Endometrial microvascular endothelial cells (primary cell): ENCODE measurements around the gene ZSCAN25. TPM values are rescaled to one million over a fixed set of nuclear protein-coding genes. Genes with fewer than 3 reads are reported as not detected.
"Not testable (repeated sequence)": the region's sequence is repeated elsewhere in the genome, so short reads cannot be mapped to it uniquely, and the experiment has no call there.

Experiments used
- in situ Hi-C: cut with HindIII; loops from 2 replicates; pipeline ENCODE4 v1.10.0; 2017; ENCODE audit warnings: low sequenced_read_pairs, low pct_unique_long_range_greater_than_20kb; ENCODE audit errors: inconsistent ontology term
- total RNA-seq: library from RNA; depleted of rRNA; stranded (reverse); fragments of >200 nt; gene quantifications from one replicate; pipeline ENCODE4 v1.2.3, GENCODE V29; 2015; ENCODE audit errors: inconsistent ontology term

Gene ZSCAN25
- total RNA-seq, 1 donor from 2014 or later, result 17.3 TPM

DNA sequence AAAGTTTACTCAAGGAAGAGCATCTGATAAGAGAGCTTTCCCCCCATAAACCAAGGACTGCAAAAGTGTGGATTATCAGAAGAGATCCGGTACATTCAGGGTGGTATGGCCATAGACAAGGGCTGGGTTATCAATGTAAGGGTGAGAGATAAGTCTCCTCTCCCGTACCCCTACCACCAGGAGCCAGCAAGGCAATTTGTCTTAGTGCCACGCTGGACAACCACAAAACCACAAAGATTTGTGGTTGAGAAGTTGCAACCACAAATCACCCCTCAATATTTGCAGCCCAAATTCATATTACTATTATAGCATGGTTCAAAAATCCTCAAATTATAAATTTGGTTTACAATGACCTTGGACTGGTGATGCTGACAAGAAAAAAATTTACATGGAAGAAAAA lies 2.3 kb upstream of the ZSCAN25 start:
- in situ Hi-C loops, result no loop called here

DNA sequence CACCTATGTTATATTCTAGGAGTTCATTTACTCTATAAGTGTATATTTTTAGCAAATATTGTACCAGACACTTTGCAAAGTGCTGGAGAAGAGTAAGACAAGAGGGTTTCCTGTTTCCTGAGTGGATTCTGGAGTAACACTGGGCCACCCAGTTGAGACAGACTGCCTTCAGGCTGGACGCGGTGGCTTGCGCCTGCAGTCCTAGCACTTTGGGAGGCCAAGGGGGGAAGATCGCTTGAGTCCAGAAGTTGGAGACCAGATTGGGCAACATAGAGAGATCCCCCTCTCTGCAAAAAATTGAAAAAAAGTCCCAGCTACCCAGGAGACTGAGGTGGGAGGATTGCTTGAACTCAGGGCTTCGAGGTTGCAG lies 772 bp upstream of the ZSCAN25 start:
- in situ Hi-C loops, result no loop called here

DNA sequence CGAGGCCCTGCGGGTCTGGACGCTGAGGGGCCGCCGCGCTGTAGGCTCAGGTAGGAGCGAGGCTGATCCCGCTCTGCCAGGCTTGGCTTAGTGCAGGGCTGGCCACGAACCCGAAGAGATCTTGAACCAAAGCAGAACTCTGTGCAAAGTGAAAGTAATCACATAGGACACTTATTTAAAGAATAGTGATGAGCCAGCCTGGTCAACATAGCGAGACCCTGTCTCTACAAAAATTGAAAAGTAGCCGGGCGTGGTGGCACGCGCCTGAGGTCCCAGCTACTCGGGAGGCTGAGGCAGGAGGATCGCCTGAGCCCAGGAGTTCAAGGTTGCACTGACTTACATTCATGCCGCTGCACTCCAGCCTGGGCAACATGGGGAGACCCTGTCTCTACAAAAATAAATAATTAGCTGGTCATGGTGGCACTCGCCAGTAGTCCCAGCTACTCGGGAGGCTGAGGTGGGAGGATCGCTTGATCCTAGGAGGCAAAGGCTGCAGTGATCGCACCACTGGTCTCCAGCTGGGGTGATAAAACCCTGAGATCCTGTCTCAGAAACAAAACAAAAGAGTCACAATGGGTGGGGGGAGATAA lies 541 bp downstream of the ZSCAN25 start:
- in situ Hi-C loops, result no loop called here

DNA sequence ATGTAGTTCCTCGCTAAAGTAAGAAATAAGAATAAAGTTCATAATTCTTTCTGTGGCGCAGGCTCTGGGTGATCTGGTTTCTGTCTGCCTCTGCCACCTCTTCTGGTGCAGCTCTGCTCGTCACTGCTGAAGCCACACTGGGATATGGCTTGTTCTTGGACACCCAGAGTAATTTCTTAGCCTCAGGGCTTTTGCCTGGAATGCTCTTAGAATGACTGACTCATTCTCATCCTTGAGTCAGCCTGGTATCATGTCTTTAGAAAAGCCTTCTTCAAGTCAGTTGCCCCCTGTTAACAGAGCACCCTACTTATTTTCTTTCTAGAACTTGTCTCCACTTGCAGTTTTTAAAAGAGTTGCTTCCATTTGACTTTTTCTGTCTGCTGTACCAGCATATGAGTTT lies 2.0 kb downstream of the ZSCAN25 start:
- in situ Hi-C loops, result no loop called here

DNA sequence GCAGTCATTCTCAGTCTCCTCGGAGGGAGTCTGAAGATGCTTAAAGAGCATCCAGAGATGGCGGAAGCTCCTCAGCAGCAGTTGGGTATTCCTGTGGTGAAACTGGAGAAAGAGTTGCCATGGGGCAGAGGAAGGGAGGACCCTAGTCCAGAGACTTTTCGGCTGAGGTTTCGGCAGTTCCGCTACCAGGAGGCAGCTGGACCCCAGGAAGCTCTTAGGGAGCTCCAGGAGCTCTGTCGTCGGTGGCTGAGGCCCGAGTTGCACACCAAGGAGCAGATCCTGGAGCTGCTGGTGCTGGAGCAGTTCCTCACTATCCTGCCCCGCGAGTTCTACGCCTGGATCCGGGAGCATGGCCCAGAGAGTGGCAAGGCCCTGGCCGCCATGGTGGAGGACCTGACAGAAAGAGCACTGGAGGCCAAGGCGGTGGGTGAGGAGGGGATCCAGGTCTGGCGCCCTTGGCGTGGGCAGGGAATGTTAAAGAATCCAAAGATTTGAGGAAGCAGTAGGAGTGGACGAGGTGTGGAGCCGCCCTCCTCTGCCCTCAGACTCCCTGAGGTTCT lies 2.9 kb downstream of the ZSCAN25 start:
- in situ Hi-C loops, result no loop called here

DNA sequence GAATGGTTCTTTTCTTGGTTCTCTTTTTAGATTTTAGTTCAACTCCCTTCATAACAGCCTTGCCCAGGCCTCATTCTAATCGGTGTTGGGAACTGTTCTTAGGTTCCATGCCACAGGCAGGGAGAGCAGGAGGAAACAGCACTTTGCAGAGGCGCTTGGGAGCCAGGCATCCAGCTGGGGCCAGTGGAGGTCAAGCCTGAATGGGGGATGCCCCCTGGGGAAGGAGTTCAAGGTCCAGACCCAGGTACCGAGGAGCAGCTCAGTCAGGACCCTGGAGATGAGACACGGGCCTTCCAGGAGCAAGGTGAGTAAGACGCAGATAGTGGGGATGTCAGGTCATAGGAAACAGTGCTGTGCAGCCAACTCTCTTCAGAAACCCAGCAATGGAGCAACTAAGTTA lies 4.5 kb downstream of the ZSCAN25 start:
- in situ Hi-C loops, result no loop called here

DNA sequence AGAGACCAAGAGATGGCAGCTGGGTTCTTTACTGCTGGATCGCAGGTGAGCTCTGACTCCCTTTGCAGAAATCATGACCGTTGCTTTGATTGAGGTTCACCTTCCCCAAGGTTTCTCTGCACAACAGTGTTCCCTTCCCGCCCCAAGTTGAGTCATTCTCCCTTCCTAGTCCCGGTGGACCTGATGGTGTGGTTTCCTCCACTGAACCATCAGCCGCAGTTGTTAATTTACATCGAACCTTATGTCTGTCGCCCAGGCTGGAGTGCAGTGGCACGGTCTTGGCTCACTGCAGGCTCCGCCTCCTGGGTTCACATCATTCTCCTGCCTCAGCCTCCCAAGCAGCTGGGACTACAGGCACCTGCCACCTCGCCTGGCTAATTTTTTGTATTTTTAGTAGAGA lies 5.8 kb downstream of the ZSCAN25 start:
- in situ Hi-C loops, result no loop called here

DNA sequence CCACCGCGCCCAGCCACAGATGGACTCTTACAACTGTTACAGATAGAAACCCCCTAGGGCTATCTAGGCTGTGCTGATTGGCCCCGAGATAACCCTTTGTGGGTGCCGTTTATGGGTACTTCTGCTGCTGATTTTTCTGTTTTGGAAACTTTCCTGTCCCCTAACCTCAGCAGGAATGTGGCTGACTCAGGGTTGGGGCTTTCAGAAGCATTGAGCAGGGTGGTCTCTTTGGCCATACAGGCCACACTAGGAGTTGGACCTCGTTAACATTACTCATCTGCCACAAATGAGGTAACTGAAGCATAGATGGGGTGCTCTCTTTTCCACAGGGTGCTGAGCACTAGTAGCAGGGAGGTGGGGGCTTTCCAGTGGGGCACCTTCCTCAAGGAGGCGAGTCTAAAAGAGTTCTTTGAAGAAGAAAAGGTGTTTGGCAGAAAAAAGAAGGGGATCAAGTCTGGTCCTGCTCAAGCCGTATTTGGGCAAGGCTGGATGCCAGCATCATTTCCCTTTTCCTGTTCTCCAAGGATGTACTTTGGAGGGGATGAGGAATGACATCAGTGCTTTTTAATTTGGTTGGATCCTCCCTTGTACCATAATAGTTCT lies 6.4 kb downstream of the ZSCAN25 start:
- in situ Hi-C loops, result no loop called here

DNA sequence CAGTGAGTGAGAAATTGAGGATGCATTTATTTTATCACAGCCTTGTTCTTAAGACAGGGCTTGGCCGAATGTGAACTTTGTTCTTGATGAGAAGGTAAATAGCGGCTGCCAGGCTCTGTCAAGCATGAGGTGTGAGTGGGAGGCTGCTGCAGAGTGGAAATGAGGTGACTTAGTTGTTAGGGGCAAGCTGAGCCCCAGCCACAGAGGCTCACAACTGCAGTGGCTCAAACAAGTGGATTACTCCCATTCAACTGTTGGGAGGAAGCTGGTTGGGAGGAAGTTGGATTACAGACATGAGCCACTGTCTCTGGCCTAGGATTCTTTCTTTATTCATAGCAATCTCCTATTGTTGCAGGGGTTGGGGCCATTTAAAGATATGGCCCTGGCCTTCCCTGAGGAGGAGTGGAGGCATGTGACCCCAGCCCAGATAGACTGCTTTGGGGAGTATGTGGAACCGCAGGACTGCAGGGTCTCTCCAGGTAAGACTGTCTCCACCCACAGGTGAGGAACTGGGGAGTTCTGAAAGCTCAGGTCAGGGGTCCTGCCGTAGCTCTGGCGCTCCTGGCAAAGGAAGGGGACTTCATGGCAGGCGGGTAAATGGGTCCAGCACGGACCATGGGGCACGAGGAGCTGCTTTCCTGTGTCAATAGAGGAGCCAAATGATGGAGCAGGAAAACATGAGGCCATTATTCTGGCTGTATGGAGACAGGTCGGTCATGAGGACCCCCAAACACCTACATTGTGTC lies 7.1 kb downstream of the ZSCAN25 start:
- in situ Hi-C loops, result no loop called here

DNA sequence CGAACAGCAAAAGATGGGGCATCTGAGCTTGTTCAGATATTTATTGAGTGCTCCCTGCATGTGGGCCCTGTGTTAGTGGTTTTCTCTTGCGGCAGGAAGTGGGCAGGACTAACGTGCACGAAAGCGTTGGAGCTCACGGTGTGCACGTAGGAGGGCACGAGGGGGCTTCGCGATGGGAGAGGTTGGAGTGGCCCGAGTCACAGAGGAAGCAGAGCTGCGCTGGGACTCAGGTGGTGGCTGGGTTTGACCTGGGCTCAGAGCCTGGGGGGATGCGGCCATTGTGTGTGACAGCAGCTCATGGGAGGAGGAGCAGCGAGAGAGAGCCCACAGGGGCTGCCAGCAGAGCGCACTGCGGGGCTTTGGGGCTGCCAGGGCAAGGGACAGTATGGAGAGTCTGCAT lies 7.7 kb downstream of the ZSCAN25 start:
- in situ Hi-C loops, result no loop called here

DNA sequence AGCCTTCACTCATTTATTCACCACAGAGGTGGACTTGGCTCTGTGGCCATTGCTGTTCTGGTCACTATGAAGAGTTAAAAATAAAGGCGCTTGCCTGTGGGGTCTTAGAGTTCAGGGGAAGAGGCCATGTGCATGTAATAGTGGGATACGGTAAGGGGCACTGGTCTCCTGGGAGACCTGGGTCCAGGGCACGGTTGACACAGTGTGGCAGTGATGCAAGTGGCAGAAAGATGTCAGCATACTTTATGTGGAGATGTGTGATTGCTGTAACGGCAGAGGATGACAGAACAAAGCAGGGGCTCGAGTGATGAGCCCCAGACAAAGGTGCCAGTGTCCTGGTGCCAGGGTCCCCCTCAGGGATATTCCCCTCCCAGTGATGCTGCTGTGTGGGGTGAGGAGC lies 8.6 kb downstream of the ZSCAN25 start:
- in situ Hi-C loops, result no loop called here

DNA sequence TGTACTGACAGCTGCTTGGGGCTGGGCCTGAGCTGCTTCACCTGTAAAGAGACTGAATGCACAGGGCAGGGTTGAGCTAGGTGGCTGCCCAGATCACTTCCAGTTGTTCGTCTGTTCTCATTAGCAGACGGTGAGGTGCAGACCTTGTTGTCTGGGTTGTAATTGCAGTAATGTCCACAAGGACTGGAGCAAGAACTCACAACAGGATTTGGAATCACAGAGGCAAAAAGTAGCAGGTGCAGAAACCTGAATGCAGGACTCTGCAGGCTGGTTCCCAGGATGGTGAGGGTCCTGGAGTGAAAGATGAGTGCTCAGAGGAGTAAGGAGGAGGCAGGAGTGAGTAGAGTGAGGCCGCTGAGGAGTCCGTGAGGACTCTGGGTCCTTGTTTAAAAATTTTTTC lies 9.2 kb downstream of the ZSCAN25 start:
- in situ Hi-C loops, result no loop called here

DNA sequence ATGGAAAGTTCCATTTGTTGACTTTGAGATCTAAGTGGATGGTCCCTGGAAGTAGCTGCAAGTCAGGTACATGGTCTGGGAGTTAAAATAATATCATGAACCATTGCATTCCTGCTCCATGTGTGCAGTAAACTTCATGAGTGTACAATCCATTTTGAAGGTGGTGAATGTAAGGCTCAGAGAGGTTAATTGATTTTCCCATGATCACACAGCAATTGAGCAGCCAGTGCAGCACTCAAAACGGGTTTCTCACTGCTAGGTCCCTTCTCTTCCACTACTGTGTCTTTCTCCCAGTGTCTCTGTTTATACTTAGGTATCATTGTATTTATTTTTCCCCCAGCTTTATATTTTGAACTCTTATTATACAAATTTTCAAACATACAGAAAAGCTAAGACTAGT lies 9.9 kb downstream of the ZSCAN25 start:
- in situ Hi-C loops, result no loop called here

DNA sequence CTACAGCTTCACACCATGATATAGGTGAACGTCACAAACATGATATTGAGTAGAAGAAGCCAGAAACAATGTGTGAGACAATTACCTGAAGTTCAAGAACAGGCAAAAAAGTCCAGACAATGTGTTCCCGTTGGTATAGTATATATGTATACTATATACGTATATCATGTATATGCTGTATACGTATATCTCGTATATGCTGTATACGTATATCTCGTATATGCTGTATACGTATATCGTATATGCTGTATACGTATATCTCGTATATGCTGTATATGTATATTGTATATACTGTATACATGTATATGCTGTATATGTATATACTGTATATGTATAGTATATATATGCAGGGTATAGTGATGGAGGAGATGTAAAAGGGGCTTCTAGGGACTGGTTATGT lies 10.8 kb downstream of the ZSCAN25 start:
- in situ Hi-C loops, result no loop called here

DNA sequence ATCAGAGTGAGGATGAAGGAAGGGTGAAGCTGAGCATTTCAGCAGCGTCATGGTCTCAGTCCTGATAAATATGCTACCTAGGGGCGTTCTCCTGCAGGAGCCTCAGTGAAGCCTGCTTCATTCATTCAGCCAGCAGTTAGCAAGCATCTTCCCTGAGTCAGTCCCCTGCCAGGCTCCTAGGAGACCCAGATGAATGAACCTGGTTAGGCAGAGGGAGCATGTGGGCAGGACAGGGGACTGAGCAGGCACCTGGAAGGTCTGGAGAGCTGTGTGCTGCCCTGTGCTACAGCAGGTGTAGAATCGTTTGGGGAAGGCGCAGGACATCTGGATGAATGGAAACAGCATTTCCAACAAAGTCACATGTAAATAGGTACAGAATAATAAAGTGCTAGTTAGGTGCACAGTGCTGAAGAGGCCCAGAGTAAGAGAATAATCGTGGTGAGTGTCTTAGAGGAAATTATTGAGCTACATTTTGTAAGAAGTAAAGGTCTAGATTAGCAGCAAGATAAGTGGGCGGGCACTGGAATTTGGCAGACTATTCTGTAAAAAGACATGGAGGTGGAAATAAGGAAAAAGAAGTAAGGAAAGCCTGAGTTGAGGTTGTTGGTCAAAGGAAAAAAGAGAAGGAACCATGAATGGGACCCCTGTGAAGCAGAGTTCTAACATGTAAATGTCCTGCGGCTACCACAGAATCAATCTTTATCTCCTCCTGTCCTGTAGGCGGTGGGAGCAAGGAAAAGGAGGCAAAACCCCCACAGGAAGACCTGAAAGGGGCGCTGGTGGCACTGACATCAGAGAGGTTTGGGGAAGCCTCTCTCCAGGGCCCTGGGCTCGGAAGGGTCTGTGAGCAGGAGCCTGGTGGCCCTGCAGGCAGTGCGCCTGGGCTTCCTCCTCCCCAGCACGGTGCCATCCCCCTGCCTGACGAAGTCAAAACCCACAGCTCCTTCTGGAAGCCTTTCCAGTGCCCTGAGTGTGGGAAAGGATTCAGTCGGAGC lies 12.0 kb downstream of the ZSCAN25 start:
- in situ Hi-C loops, result no loop called here

DNA sequence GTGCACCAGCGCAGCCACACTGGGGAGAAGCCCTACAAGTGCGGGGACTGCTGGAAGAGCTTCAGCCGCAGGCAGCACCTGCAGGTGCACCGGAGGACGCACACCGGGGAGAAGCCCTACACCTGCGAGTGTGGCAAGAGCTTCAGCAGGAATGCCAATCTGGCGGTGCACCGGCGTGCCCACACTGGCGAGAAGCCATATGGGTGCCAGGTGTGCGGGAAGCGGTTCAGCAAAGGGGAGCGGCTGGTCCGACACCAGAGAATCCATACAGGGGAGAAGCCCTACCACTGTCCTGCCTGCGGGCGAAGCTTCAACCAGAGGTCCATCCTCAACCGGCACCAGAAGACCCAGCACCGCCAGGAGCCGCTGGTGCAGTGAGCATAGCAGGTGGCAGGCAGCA lies 12.9 kb downstream of the ZSCAN25 start:
- in situ Hi-C loops, result no loop called here

DNA sequence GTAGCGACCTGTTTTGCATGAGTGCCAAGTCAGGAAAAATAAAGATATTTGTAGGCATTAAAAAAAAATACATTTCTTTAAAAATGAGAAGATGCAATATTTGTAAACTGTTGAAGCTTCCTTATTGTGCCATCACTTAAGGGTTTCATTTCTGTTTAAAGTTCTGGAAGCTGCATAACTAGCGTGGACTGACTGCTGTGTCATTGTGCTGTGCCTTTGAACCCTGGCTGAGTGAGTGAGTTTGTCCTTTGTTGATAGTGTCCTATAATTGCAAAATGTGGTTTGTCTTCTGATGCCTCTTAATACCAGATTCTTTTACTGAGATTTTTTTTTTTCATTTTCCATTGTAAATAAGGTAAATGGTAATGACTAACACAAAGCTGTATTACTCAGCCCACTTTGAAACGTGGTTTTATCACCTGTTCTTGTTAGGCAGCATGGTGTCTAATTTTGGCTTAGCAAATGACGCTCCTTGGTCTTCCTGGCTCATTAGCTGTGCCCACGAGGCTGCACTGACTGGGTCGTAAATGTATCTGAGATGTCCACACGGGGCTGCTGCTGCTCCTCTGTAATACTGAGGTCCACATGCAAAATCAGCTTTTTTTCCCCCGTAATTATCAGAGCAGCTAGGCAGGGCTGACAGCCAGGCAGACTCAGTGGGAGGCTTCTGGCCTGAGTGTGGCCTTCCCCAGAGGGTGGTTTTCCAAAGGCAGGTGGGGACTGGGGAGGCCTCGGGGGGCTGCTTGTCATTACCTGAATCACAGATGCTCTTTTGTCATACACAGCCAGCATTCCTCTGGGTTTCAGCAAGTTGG lies 14.8 kb downstream of the ZSCAN25 start:
- in situ Hi-C loops, result no loop called here

DNA sequence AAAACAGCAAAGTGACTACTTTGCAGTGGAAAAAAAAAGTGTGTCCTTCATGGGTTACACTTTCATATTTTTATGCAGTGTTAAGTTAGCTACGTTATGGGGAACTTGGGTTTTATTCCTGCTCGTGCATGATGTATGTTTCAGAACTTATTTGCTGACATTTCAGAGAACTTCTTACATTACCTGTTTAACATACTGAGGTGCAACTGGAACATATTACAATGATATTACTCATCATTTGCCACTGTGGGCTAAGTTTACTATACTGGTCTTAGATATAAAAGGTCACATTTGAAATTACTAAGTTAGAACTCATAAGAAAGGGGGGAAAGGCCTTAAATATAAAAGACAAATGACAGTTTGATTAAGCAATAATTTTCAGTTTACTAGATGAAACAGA lies 20.7 kb downstream of the ZSCAN25 start:
- in situ Hi-C loops, result not testable (repeated sequence)
